Kidney (tissue), 14 donors: Measurements from ENCODE around the gene RAD51B. TPM values are rescaled to one million over a fixed set of nuclear protein-coding genes. Genes with fewer than 3 reads are reported as not detected.

Experiments
- DNase-seq, 5 donors: peaks; one replicate each; pipeline ENCODE4 v3.0.0-alpha.2; 2013 to 2020
- FAIRE-seq: peaks from 2 replicates; lab custom pipeline; 2012; peaks lifted over from hg19 to GRCh38; lab: Jason Lieb, UNC
- H3K27ac ChIP-seq, 2 donors: one replicate each; pipeline ENCODE4 v1.7.0; 2013; ENCODE audit warnings: low read depth in 2 of 2, low read length in 2 of 2, inconsistent platforms in 1 of 2
- H3K27me3 ChIP-seq: one replicate; pipeline ENCODE4 v1.7.1; 2013; ENCODE audit warnings: low read length, inconsistent platforms; ENCODE audit not compliant: control insufficient read depth, insufficient read depth
- H3K36me3 ChIP-seq, 3 donors: one replicate each; pipeline versions ENCODE4 v1.7.0 to v1.7.1; 2013; ENCODE audit warnings: low read length in 3 of 3, control low read depth in 1 of 3, inconsistent platforms in 1 of 3; ENCODE audit not compliant: insufficient read depth in 3 of 3, control insufficient read depth in 2 of 3
- H3K4me1 ChIP-seq, 3 donors: one replicate each; pipeline versions ENCODE4 v1.7.0 to v1.7.1; 2013; ENCODE audit warnings: low read length in 3 of 3, inconsistent platforms in 1 of 3, low read depth in 1 of 3; ENCODE audit not compliant: control insufficient read depth in 2 of 3, insufficient read depth in 2 of 3
- H3K4me3 ChIP-seq, 3 donors: one replicate each; pipeline versions ENCODE4 v1.7.0 to v1.8.1; 2013; ENCODE audit warnings: low read length in 3 of 3, control low read depth in 1 of 3, inconsistent platforms in 1 of 3
- H3K9ac ChIP-seq, 3 donors: one replicate each; pipeline versions ENCODE4 v1.7.0 to v1.7.1; 2013; ENCODE audit warnings: low read length in 3 of 3, control low read depth in 1 of 3, inconsistent platforms in 1 of 3
- H3K9me3 ChIP-seq, 3 donors: one replicate each; pipeline versions ENCODE4 v1.7.0 to v1.7.1; 2013; ENCODE audit warnings: low read length in 3 of 3, control low read depth in 1 of 3, inconsistent platforms in 1 of 3; ENCODE audit not compliant: control insufficient read depth in 2 of 3, insufficient read depth in 1 of 3
- intact Hi-C: fragments of 100-400 bp; cut with DNase I; formaldehyde crosslinking; loops from one replicate; pipeline ENCODE4 v1.11.1; 2022
- polyA plus RNA-seq: library from polyadenylated mRNA; stranded (reverse); fragments of 350-450 nt; fragmentation: Illumina TruSeq; extraction: RNeasy Lipid Tissue Mini Kit (QIAGEN cat#74804); gene quantifications from one replicate; pipeline ENCODE4 v1.2.3, GENCODE V29; 2014; ENCODE audit warnings: low read depth, low replicate concordance; ENCODE audit not compliant: insufficient read depth
- total RNA-seq: library from RNA; stranded (reverse); fragmentation: NEBNext Ultra II Directional; extraction: Animal tissue kit (Norgen Biotek cat#: 25700); gene quantifications from one replicate; pipeline ENCODE4 v1.2.1, GENCODE V29; 2021
- TF ChIP-seq, protein P1 (sequence below): IDR thresholded peaks from 3 replicates; pipeline ENCODE4 v1.5.1; 2012; ENCODE audit warnings: mild to moderate bottlenecking, moderate library complexity, borderline replicate concordance; ENCODE audit not compliant: insufficient read depth; ENCODE audit errors: extremely low read depth
- donor health status: control.
- donor health status: control.
- donor health status: control.
- donor health status: control.
- donor health status: control.
- donor health status: DM: yes; HTN: yes; CAD: no.
- donor health status: Normal renal cell carcinoma (clear cell type).

RAD51B gene
- total and polyA plus RNA-seq, 2 donors from 2014 or later = 6.9 to 18.0 TPM

- H3K27me3 ChIP-seq = no peaks in the 10 kb centered on the region
- no peak for DNase-seq
- H3K4me1 ChIP-seq = peaks cover 6 to 23% (median 23%) of the 10 kb centered on the region in 3 donors
- H3K36me3 ChIP-seq = no peaks in the 10 kb centered on the region
- no peaks in the 10 kb centered on the region for H3K9me3 ChIP-seq
- no peak overlapping the region for H3K9ac ChIP-seq
- no peak for FAIRE-seq
- H3K27ac ChIP-seq = no peak overlapping the region
- no peak overlapping the region for H3K4me3 ChIP-seq
- TF ChIP-seq, protein P1, sequence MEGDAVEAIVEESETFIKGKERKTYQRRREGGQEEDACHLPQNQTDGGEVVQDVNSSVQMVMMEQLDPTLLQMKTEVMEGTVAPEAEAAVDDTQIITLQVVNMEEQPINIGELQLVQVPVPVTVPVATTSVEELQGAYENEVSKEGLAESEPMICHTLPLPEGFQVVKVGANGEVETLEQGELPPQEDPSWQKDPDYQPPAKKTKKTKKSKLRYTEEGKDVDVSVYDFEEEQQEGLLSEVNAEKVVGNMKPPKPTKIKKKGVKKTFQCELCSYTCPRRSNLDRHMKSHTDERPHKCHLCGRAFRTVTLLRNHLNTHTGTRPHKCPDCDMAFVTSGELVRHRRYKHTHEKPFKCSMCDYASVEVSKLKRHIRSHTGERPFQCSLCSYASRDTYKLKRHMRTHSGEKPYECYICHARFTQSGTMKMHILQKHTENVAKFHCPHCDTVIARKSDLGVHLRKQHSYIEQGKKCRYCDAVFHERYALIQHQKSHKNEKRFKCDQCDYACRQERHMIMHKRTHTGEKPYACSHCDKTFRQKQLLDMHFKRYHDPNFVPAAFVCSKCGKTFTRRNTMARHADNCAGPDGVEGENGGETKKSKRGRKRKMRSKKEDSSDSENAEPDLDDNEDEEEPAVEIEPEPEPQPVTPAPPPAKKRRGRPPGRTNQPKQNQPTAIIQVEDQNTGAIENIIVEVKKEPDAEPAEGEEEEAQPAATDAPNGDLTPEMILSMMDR = no peak
- intact Hi-C loops = no loop called here
Measured at GRCh38 chr14:68634874-68635595, 815.5 kb downstream of the RAD51B start.

DNA sequence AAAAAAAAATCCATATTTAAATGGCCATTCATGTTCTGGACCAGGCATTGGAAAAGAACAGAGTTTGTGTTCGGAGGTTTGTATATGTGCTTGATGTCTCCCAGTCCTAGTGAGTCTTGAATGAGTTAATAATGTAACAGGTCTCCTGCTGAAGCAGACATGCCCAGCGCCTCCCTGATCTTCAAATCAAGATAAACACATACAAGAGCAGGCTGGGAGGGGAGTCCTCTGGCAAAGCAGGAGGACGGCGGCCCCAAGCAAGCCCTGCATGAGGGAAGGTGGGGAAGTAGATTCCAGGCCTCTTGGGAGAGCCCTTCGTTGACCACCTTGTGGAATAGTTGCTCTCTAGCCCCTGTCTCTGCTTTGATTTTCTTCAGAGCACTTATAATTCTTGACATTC is 817.0 kb downstream of the RAD51B start:
- Histone ChIP-seq H3K36me3 (no peaks in the 10 kb centered on the region), H3K4me3 (no peak overlapping the region), H3K9me3 (peaks cover 0 to 5% (median 0%) of the 10 kb centered on the region in 3 donors), H3K9ac (no peak overlapping the region), H3K27me3 (no peaks in the 10 kb centered on the region), H3K27ac (no peak overlapping the region), H3K4me1 (peaks cover 6 to 19% (median 12%) of the 10 kb centered on the region in 3 donors)
- no peak for FAIRE-seq
- intact Hi-C loops = no loop called here
- TF ChIP-seq, protein P1 = no peak
- peak in 2 of 5 donors; percentile 49 to 57 for DNase-seq

GRCh38 chr14:68637106-68638021 is 817.8 kb downstream of the RAD51B start:
- H3K9ac ChIP-seq = no peak overlapping the region
- TF ChIP-seq, protein P1 = no peak
- peak in 3 of 5 donors; percentile 36 to 85 (median 40) for DNase-seq
- no peak overlapping the region for H3K4me3 ChIP-seq
- H3K9me3 ChIP-seq = peaks cover 0 to 5% (median 0%) of the 10 kb centered on the region in 3 donors
- H3K36me3 ChIP-seq = no peaks in the 10 kb centered on the region
- intact Hi-C loops = no loop called here
- H3K27me3 ChIP-seq = no peaks in the 10 kb centered on the region
- no peak for FAIRE-seq
- peaks cover 6 to 15% (median 12%) of the 10 kb centered on the region in 3 donors for H3K4me1 ChIP-seq
- peak overlapping the region; percentile 52 to 59 for H3K27ac ChIP-seq
